Cardiac muscle cell (in vitro differentiated cells and primary cell): Measurements from ENCODE around the gene OLFM4. TPM values are rescaled to one million over a fixed set of nuclear protein-coding genes. Genes with fewer than 3 reads are reported as not detected.

Experiments used
- DNase-seq, 2 donors: peaks; one replicate each; pipeline versions ENCODE4 v3.0.0 to v3.0.0-alpha.2; 2010 to 2017; ENCODE audit warnings: low read depth in 1 of 2, low spot score in 1 of 2
- H3K27ac ChIP-seq: fragments of 200-600 bp; sonication (generic); 2 replicates; pipeline ENCODE4 v1.5.1; 2016
- H3K27me3 ChIP-seq: fragments of 200-600 bp; sonication (generic); 2 replicates; pipeline ENCODE4 v1.6.0; 2016; ENCODE audit warnings: control low read depth
- H3K36me3 ChIP-seq: fragments of 200-600 bp; sonication (generic); 2 replicates; pipeline ENCODE4 v1.5.1; 2016; ENCODE audit warnings: control low read depth
- H3K4me1 ChIP-seq: fragments of 200-600 bp; sonication (generic); 2 replicates; pipeline ENCODE4 v1.8.1; 2017; ENCODE audit warnings: low read depth, mild to moderate bottlenecking, mixed run types
- H3K4me3 ChIP-seq: fragments of 200-600 bp; sonication (generic); 2 replicates; pipeline ENCODE4 v1.5.1; 2016; ENCODE audit warnings: mild to moderate bottlenecking
- H3K9me3 ChIP-seq: fragments of 200-600 bp; sonication (generic); 2 replicates; pipeline ENCODE4 v1.5.1; 2017; ENCODE audit warnings: low read depth, mild to moderate bottlenecking, control low read depth
- CTCF ChIP-seq: IDR thresholded peaks from 2 replicates; pipeline ENCODE4 v1.5.1; 2012; ENCODE audit warnings: low read depth, mild to moderate bottlenecking, low read length
- polyA plus RNA-seq: library from polyadenylated mRNA; unstranded; fragments of >200 nt; fragmentation: Nextera tagmentation; extraction: Ambion mirVana; gene quantifications from 2 replicates; pipeline ENCODE4 v1.2.1, GENCODE V29; 2016
- total RNA-seq: library from RNA; depleted of rRNA; stranded (reverse); fragments of >200 nt; gene quantifications from 2 replicates; pipeline ENCODE4 v1.2.3, GENCODE V29; 2016

Gene OLFM4
- total and polyA plus RNA-seq, 2 experiments from 2014 or later, result not detected

GRCh38 chr13:52991344-52992020 lies 37.1 kb upstream of the OLFM4 start:
- Histone ChIP-seq H3K4me1 (no peaks in the 10 kb centered on the region), H3K9me3 (no peaks in the 10 kb centered on the region), H3K4me3 (no peak overlapping the region), H3K27ac (no peak overlapping the region), H3K36me3 (no peaks in the 10 kb centered on the region), H3K27me3 (no peaks in the 10 kb centered on the region)
- DNase-seq, result no peak
- TF ChIP-seq CTCF, result no peak

- Histone ChIP-seq H3K9me3 (no peaks in the 10 kb centered on the region), H3K27me3 (no peaks in the 10 kb centered on the region), H3K4me3 (no peak overlapping the region), H3K27ac (no peak overlapping the region), H3K4me1 (no peaks in the 10 kb centered on the region), H3K36me3 (no peaks in the 10 kb centered on the region)
- DNase-seq, result no peak
- TF ChIP-seq CTCF, result no peak
Measured at GRCh38 chr13:52992110-52992509, 36.5 kb upstream of the OLFM4 start.

- Histone ChIP-seq H3K4me1 (no peaks in the 10 kb centered on the region), H3K9me3 (no peaks in the 10 kb centered on the region), H3K27ac (no peak overlapping the region), H3K4me3 (no peak overlapping the region), H3K27me3 (no peaks in the 10 kb centered on the region), H3K36me3 (no peaks in the 10 kb centered on the region)
- DNase-seq, result no peak
- TF ChIP-seq CTCF, result no peak
Measured at GRCh38 chr13:52994051-52994450, 34.6 kb upstream of the OLFM4 start.

- H3K9me3 ChIP-seq, result no peaks in the 10 kb centered on the region
- H3K27ac ChIP-seq, result no peak overlapping the region
- no peaks in the 10 kb centered on the region for H3K27me3 ChIP-seq
- no peak for DNase-seq
- H3K4me3 ChIP-seq, result no peak overlapping the region
- no peaks in the 10 kb centered on the region for H3K36me3 ChIP-seq
- TF ChIP-seq CTCF, result no peak
- H3K4me1 ChIP-seq, result no peaks in the 10 kb centered on the region
Measured at GRCh38 chr13:52994865-52995264, 33.7 kb upstream of the OLFM4 start.

- no peaks in the 10 kb centered on the region for H3K9me3 ChIP-seq
Measured at GRCh38 chr13:52995946-52996345, 32.7 kb upstream of the OLFM4 start.

More at GRCh38 chr13:52995946-52996345, 32.7 kb upstream of the OLFM4 start:
- H3K4me1 ChIP-seq, result no peaks in the 10 kb centered on the region
- no peaks in the 10 kb centered on the region for H3K36me3 ChIP-seq
- H3K4me3 ChIP-seq, result no peak overlapping the region
- no peak overlapping the region for H3K27ac ChIP-seq
- H3K27me3 ChIP-seq, result no peaks in the 10 kb centered on the region
- no peak for TF ChIP-seq CTCF
- DNase-seq, result no peak
